PC-3 (cell line): ENCODE results near the gene FAM83F.

ENCODE experiments used
- EZH2 ChIP-seq: fragments of 300-600 bp; sonication (generic); IDR thresholded peaks from one replicate; pipeline ENCODE4 v1.6.1; 2017; ENCODE audit warnings: antibody characterized with exemption, mild to moderate bottlenecking, low read length; ENCODE audit not compliant: unreplicated experiment
- EZH2phosphoT487 ChIP-seq: fragments of 300-600 bp; sonication (generic); IDR thresholded peaks from 2 replicates; pipeline ENCODE4 v1.6.1; 2018; ENCODE audit warnings: mild to moderate bottlenecking, antibody characterized with exemption, low read length, borderline replicate concordance

GRCh38 chr22:40044870-40045834, 50.4 kb downstream of the FAM83F start:
- TF ChIP-seq EZH2phosphoT487 (no peak), EZH2 (no peak)
